Trophoblast cell (in vitro differentiated cells and primary cell): ENCODE measurements around the gene PRODH2.

ENCODE experiments used
- DNase-seq, 2 donors: peaks; one replicate each; pipeline ENCODE4 v3.0.0-alpha.2; 2016
- H2AFZ ChIP-seq: 2 replicates; pipeline ENCODE4 v1.6.1; 2013; ENCODE audit warnings: low read length, moderate library complexity, mild to moderate bottlenecking; ENCODE audit not compliant: insufficient read depth, poor library complexity
- H2AK5ac ChIP-seq: 2 replicates; pipeline ENCODE4 v1.6.1; 2013; ENCODE audit warnings: mild to moderate bottlenecking, low read length
- H2BK120ac ChIP-seq: 2 replicates; pipeline ENCODE4 v1.6.1; 2013; ENCODE audit warnings: low read length, mild to moderate bottlenecking, moderate library complexity; ENCODE audit not compliant: insufficient read depth, poor library complexity
- H2BK12ac ChIP-seq: 2 replicates; pipeline ENCODE4 v1.6.1; 2013; ENCODE audit warnings: mild to moderate bottlenecking, low read length, moderate library complexity
- H2BK5ac ChIP-seq: 2 replicates; pipeline ENCODE4 v1.6.1; 2013; ENCODE audit warnings: low read length, low read depth, moderate library complexity, mild to moderate bottlenecking; ENCODE audit not compliant: poor library complexity
- H3K14ac ChIP-seq: 2 replicates; pipeline ENCODE4 v1.6.1; 2013; ENCODE audit warnings: mild to moderate bottlenecking, low read length
- H3K18ac ChIP-seq: 2 replicates; pipeline ENCODE4 v1.6.1; 2013; ENCODE audit warnings: mild to moderate bottlenecking, low read length
- H3K23ac ChIP-seq: 2 replicates; pipeline ENCODE4 v1.6.1; 2013; ENCODE audit warnings: low read length
- H3K27ac ChIP-seq: 2 replicates; pipeline ENCODE4 v1.5.1; 2013; ENCODE audit warnings: low read depth, mild to moderate bottlenecking, inconsistent platforms, low read length, moderate library complexity
- H3K27me3 ChIP-seq: 2 replicates; pipeline ENCODE4 v1.6.1; 2013; ENCODE audit warnings: inconsistent platforms, mild to moderate bottlenecking, low read length, moderate library complexity; ENCODE audit not compliant: insufficient read depth
- H3K36me3 ChIP-seq, 2 experiments: 1 replicate in 1 of 2; 2 replicates in 1 of 2; pipeline ENCODE4 v1.6.1; 2013; ENCODE audit warnings: low read length in 2 of 2, mild to moderate bottlenecking in 2 of 2, moderate library complexity in 1 of 2; ENCODE audit not compliant: insufficient read depth in 2 of 2, control insufficient read depth in 1 of 2
- H3K4ac ChIP-seq: 2 replicates; pipeline ENCODE4 v1.6.1; 2013; ENCODE audit warnings: low read depth, mild to moderate bottlenecking, low read length, moderate library complexity
- H3K4me1 ChIP-seq, 2 experiments: 1 replicate in 1 of 2; 2 replicates in 1 of 2; pipeline ENCODE4 v1.6.1; 2013; ENCODE audit warnings: low read length in 2 of 2, mild to moderate bottlenecking in 2 of 2, moderate library complexity in 1 of 2; ENCODE audit not compliant: insufficient read depth in 2 of 2, control insufficient read depth in 1 of 2
- H3K4me2 ChIP-seq: 2 replicates; pipeline ENCODE4 v1.6.1; 2013; ENCODE audit warnings: inconsistent platforms, mild to moderate bottlenecking, low read length, moderate library complexity
- H3K4me3 ChIP-seq: 2 replicates; pipeline ENCODE4 v1.5.1; 2013; ENCODE audit warnings: mild to moderate bottlenecking, low read depth, low read length, inconsistent platforms
- H3K79me1 ChIP-seq: one replicate; pipeline ENCODE4 v1.6.1; 2013; ENCODE audit warnings: low read length
- H3K79me2 ChIP-seq: 2 replicates; pipeline ENCODE4 v1.6.1; 2013; ENCODE audit warnings: low read length, mild to moderate bottlenecking; ENCODE audit not compliant: control insufficient read depth, insufficient read depth, poor library complexity
- H3K9ac ChIP-seq: 2 replicates; pipeline ENCODE4 v1.6.1; 2013; ENCODE audit warnings: mild to moderate bottlenecking, low read length
- H3K9me3 ChIP-seq: 2 replicates; pipeline ENCODE4 v1.6.1; 2013; ENCODE audit warnings: low read depth, mild to moderate bottlenecking, control low read depth, inconsistent platforms, low read length; ENCODE audit not compliant: insufficient read depth
- H4K12ac ChIP-seq: 2 replicates; pipeline ENCODE4 v1.6.1; 2013; ENCODE audit warnings: low read depth, mild to moderate bottlenecking, low read length, moderate library complexity
- H4K8ac ChIP-seq: 2 replicates; pipeline ENCODE4 v1.6.1; 2013; ENCODE audit warnings: low read depth, mild to moderate bottlenecking, low read length, moderate library complexity
- H4K91ac ChIP-seq: one replicate; pipeline ENCODE4 v1.6.1; 2013; ENCODE audit warnings: low read depth, mild to moderate bottlenecking, low read length, moderate library complexity
- WGBS: extraction: QIAGEN DNeasy Blood & Tissue Kit; methylation state at CpG from one replicate; pipeline ENCODE4 v1.1.7; 2013; ENCODE audit warnings: missing lambda C conversion rate; ENCODE audit not compliant: insufficient read length, insufficient coverage; ENCODE audit errors: extremely low coverage; 5-methylcytosine and 5-hydroxymethylcytosine counted together

Gene PRODH2

DNA sequence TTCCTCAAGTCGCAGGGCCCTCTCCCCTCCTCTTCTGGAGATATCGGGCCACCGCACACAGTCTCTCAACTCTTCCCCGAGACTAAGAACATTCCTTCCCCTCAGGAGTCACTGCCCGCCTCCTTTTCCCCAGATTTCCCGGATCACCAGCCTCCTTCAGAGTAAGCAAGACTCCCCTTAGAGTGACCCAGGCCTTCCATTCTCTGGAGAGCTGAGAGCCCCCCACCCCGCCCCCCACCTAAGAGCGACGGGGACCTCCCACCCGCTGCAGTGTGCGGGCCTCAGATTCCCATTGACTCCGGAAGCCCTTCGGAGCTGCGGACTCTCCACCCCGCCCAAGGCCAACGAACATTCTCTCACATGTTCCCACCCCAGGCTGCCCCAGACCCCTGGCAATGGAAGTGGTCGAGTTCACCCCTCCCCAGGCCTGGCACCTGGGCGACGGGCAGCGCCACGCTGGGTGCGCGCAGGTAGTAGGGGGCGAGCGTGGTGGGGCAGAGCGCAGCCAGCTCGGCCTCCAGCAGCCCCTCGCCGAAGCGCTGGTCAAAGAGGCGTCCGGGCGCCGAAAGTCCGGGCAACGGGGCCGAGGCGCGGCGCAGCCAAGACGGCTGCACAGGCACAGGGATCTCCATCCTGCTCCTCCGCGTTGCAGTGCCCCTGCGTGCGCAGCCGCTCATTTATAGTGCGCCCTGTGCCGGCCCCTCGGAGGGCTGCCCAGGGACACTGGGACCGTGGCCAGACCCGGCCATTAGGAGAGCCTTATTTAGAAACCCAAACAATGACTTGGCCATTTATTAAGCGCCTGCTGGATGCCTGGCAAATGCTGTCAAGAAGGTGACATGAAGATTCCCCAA lies 56.0 kb downstream of the PRODH2 start, which contains the start of gene HSPB6:
Gene HSPB6, minus strand, starts transcription at position 653 of the 854 bp plus-strand sequence. Its CDS starts 21 bp downstream, at position 632.
- Histone ChIP-seq H3K4ac (peak within 1 kb of the TSS; percentile 71), H3K79me1 (peaks cover 27% of the 10 kb centered on the region), H3K27me3 (no peaks in the 10 kb centered on the region), H3K4me2 (peak within 1 kb of the TSS; percentile 69), H2BK5ac (peak within 1 kb of the TSS; percentile 88), H4K8ac (peak within 1 kb of the TSS; percentile 87), H3K4me3 (no peak within 1 kb of the TSS), H2AK5ac (peak within 1 kb of the TSS; percentile 91), H3K23ac (no peak within 1 kb of the TSS), H3K14ac (peak within 1 kb of the TSS; percentile 86), H3K79me2 (peaks cover 6% of the 10 kb centered on the region), H2BK12ac (peak within 1 kb of the TSS; percentile 83), H3K9ac (peak within 1 kb of the TSS; percentile 64), H3K36me3 (peaks cover 41 to 42% of the 10 kb centered on the region in 2 experiments), H3K18ac (peak within 1 kb of the TSS; percentile 85), H4K91ac (peak within 1 kb of the TSS; percentile 91), H3K9me3 (peaks cover 4% of the 10 kb centered on the region), H3K4me1 (peaks cover 29 to 31% of the 10 kb centered on the region in 2 experiments), H2BK120ac (peak within 1 kb of the TSS; percentile 93), H2AFZ (peak within 1 kb of the TSS; percentile 58), H4K12ac (peak within 1 kb of the TSS; percentile 84), H3K27ac (peak within 1 kb of the TSS; percentile 93)
- WGBS = no CpG with 5 or more reads among the region's 52 CpGs
- DNase-seq = no peak

DNA sequence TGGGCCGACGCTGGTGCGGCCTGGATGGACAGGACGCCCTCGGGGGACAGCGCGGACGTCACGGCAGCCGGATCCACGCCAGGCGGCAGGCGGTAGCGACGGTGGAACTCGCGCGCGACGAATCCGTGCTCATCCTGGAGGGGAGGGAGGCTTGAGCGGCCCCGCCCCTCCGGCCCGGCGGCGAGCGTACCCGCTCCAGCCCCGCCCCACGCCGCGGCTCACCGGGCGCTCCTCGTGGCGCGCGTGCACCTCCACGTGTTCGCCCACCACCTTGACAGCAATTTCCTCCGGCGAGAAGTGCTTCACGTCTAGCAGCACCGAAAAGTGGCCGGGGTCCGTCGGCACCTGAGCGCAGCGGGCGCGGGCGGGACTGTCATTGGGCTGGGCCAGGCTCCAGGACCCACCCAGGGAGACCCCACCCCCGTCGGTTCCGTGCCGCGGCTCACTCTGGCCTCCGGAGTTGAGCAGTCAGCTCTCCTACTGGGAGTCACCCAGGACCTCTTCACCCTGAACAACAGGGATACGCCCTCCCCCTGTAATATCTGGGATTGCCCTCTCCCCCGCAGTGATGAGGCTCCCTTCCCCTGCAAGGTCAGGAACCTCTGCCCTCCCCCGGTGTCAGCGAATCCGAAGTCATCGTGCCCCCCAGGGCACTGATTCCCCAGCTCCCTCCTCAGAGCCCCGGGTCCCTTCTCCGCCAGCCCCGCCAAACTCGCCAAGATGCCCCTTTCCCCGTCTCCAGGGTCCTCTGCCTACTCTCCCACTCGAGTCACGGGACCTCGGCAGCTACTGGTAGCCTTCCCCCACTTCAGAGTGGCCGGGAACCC lies 56.9 kb downstream of the PRODH2 start:
- peak overlapping the region; percentile 49 for H2AK5ac ChIP-seq
- DNase-seq = peak; percentile 14 to 34
- peak overlapping the region; percentile 78 for H2BK12ac ChIP-seq
- no peak overlapping the region for H2AFZ ChIP-seq
- no peaks in the 10 kb centered on the region for H3K27me3 ChIP-seq
- WGBS = no CpG with 5 or more reads among the region's 74 CpGs
- peak overlapping the region; percentile 88 for H2BK120ac ChIP-seq
- H3K4me1 ChIP-seq = peaks cover 29 to 31% of the 10 kb centered on the region in 2 experiments
- no peak overlapping the region for H3K9ac ChIP-seq
- peak overlapping the region; percentile 86 for H3K14ac ChIP-seq
- peak overlapping the region; percentile 51 for H3K18ac ChIP-seq
- peaks cover 27% of the 10 kb centered on the region for H3K79me1 ChIP-seq
- H2BK5ac ChIP-seq = peak overlapping the region; percentile 68
- H3K4ac ChIP-seq = peak overlapping the region; percentile 68
- no peak overlapping the region for H3K23ac ChIP-seq
- peaks cover 37 to 39% of the 10 kb centered on the region in 2 experiments for H3K36me3 ChIP-seq
- H4K8ac ChIP-seq = peak overlapping the region; percentile 67
- peaks cover 4% of the 10 kb centered on the region for H3K9me3 ChIP-seq
- peak overlapping the region; percentile 91 for H4K91ac ChIP-seq
- peak overlapping the region; percentile 93 for H3K27ac ChIP-seq
- H4K12ac ChIP-seq = peak overlapping the region; percentile 22
- H3K79me2 ChIP-seq = peaks cover 6% of the 10 kb centered on the region
- H3K4me3 ChIP-seq = no peak overlapping the region
- peak overlapping the region; percentile 57 for H3K4me2 ChIP-seq

DNA sequence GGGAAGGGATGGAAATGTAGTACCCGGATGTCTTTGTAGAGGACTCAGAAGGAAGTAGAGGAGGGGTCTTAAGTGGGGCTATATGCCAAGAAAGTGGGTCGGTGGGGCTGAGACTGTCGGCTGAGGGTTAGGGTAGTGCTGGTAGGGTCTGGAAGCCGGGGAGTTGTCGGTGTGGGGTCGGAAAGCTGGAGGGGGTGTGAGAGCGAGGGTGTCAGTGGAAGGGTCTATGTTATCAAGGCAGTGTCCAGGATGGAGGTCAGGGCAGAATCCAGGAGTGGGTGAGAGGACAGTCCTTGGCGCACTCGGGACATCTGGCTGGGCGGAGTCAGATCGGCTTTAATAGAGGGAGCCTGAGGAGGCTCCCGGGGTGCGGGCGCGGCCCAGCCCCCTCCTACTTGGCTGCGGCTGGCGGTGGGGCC lies 57.5 kb downstream of the PRODH2 start:
- Histone ChIP-seq H3K27ac (peak overlapping the region; percentile 93), H2BK120ac (peak overlapping the region; percentile 88), H4K91ac (peak overlapping the region; percentile 91), H3K4me3 (no peak overlapping the region), H3K4ac (no peak overlapping the region), H3K79me1 (peaks cover 27% of the 10 kb centered on the region), H3K27me3 (no peaks in the 10 kb centered on the region), H2BK5ac (peak overlapping the region; percentile 68), H4K8ac (peak overlapping the region; percentile 67), H3K14ac (peak overlapping the region; percentile 59), H3K4me1 (peaks cover 29 to 30% of the 10 kb centered on the region in 2 experiments), H3K9ac (no peak overlapping the region), H2AFZ (no peak overlapping the region), H3K18ac (peak overlapping the region; percentile 18), H2AK5ac (no peak overlapping the region), H3K4me2 (peak overlapping the region; percentile 57), H4K12ac (peak overlapping the region; percentile 21), H3K79me2 (peaks cover 6% of the 10 kb centered on the region), H2BK12ac (peak overlapping the region; percentile 47), H3K23ac (no peak overlapping the region), H3K9me3 (peaks cover 4% of the 10 kb centered on the region), H3K36me3 (peaks cover 36 to 38% of the 10 kb centered on the region in 2 experiments)
- no CpG with 5 or more reads among the region's 17 CpGs for WGBS
- DNase-seq = no peak
